DMS 273 (cell line): ENCODE results near the gene DUOX1.
"Not testable (repeated sequence)": the region's sequence is repeated elsewhere in the genome, so short reads cannot be mapped to it uniquely, and the experiment has no call there.

Experiments used
- DNase-seq: peaks from one replicate; lab custom pipeline; 2025; ENCODE audit not compliant: unreplicated experiment; lab: John Stamatoyannopoulos, UW

DUOX1 gene

GRCh38 chr15:45129651-45130129 lies at the start of gene DUOX1, which contains the start of gene DUOXA1:
Gene DUOX1 (plus strand): TSS chr15:45129994. CDS start chr15:45131967, 1,973 bp downstream.
Gene DUOXA1 (minus strand): TSS chr15:45129879. CDS start chr15:45123014, 6,865 bp downstream.
- DNase-seq, result peak; percentile 56

GRCh38 chr15:45080593-45080992 lies 49.2 kb upstream of the DUOX1 start:
- DNase-seq, result not testable (repeated sequence)

- DNase-seq, result not testable (repeated sequence)
These were observed 47.4 kb upstream of the DUOX1 start for GRCh38 chr15:45082412-45082811.

GRCh38 chr15:45083223-45083622 lies 46.6 kb upstream of the DUOX1 start:
- no peak for DNase-seq

GRCh38 chr15:45084163-45084562 lies 45.6 kb upstream of the DUOX1 start:
- DNase-seq, result no peak

GRCh38 chr15:45087513-45087912 lies 42.3 kb upstream of the DUOX1 start:
- DNase-seq, result peak; percentile 18

- DNase-seq, result no peak
These were observed 40.7 kb upstream of the DUOX1 start for GRCh38 chr15:45088801-45089711.

GRCh38 chr15:45089712-45090373 lies 40.0 kb upstream of the DUOX1 start:
- no peak for DNase-seq

GRCh38 chr15:45091161-45091560 lies 38.6 kb upstream of the DUOX1 start:
- DNase-seq, result no peak

GRCh38 chr15:45091576-45091975 lies 38.2 kb upstream of the DUOX1 start:
- DNase-seq, result no peak

- DNase-seq, result no peak
These were observed 36.8 kb upstream of the DUOX1 start for GRCh38 chr15:45093013-45093412.

GRCh38 chr15:45093622-45094357 lies 36.0 kb upstream of the DUOX1 start:
- no peak for DNase-seq

- DNase-seq, result no peak
These were observed 35.5 kb upstream of the DUOX1 start for GRCh38 chr15:45094358-45094730.

GRCh38 chr15:45095661-45096060 lies 34.1 kb upstream of the DUOX1 start:
- no peak for DNase-seq

GRCh38 chr15:45097466-45097865 lies 32.3 kb upstream of the DUOX1 start:
- DNase-seq, result no peak

GRCh38 chr15:45099549-45100165 lies 30.1 kb upstream of the DUOX1 start:
- DNase-seq, result no peak

- no peak for DNase-seq
These were observed 28.7 kb upstream of the DUOX1 start for GRCh38 chr15:45100884-45101625.

GRCh38 chr15:45101749-45102148 lies 28.0 kb upstream of the DUOX1 start:
- no peak for DNase-seq

GRCh38 chr15:45102226-45102625 lies 27.6 kb upstream of the DUOX1 start:
- DNase-seq, result no peak

- not testable (repeated sequence) for DNase-seq
These were observed 25.6 kb upstream of the DUOX1 start for GRCh38 chr15:45104170-45104569.
